Ishikawa (cell line): ENCODE data around the gene OVOL1.

Source experiments
- EP300 ChIP-seq: IDR thresholded peaks from 2 replicates; pipeline ENCODE4 v1.6.1; 2012; ENCODE audit warnings: borderline replicate concordance
- RAD21 ChIP-seq: IDR thresholded peaks from 2 replicates; pipeline ENCODE4 v1.6.1; 2012; ENCODE audit warnings: low read depth
- TAF1 ChIP-seq: IDR thresholded peaks from 2 replicates; pipeline ENCODE4 v1.6.1; 2012; ENCODE audit warnings: low read depth, mild to moderate bottlenecking
- YY1 ChIP-seq: IDR thresholded peaks from 2 replicates; pipeline ENCODE4 v1.6.1; 2012; ENCODE audit warnings: low read depth

- TF ChIP-seq TAF1 (no peak), RAD21 (no peak), YY1 (no peak), EP300 (no peak)
These were observed 16.0 kb downstream of the OVOL1 start for GRCh38 chr11:65802841-65803240.
